ENCODE data around the gene CIRBP. TPM values are rescaled to one million over a fixed set of nuclear protein-coding genes. Genes with fewer than 3 reads are reported as not detected.

CIRBP gene
- total RNA-seq, 2 experiments from 2014 or later: 161 to 180 TPM

DNA sequence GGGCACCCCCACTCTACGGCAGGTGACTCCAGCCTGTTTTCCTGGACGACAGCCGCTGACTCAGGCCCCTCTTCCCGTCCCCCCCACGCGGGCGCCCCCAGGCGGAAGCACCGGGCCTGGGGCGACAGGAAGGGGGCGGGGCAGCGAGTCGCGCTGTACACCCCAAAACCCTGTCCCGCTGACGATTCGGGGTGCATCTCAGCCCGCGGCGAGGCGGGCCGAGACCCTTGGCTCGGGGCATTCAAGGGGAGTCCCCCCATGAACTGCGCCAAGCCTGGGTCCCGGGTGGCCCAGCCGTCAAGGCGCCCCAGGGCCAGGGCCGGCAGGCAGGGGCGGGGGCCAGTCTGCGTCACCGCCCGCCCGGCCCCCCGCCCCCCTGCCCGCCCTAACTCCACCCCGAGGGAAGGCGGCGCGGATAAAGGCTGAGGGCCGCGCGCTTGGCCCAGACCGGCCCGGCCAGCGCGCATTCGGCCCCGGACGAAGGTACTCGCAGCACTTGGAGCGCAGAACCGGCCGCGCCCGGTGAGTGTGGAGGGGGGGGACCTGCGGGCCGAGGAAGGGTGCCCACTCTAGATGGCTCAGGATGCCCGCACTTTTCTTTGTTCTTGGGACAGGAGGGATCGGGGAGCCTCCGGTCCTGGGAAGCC lies 20.9 kb upstream of the CIRBP start, which contains the start of gene MIDN:
MIDN (plus strand) TSS at position 445 of the 647 bp plus-strand sequence. CDS start 1,714 bp downstream, outside the sequence.
- POLR2A ChIA-PET: interaction anchor here (0.6 to 1.4 kb wide), 5 partner anchors 14 to 25 kb away, joined by 3 to 4 read pairs (median 3); no protein-coding TSS in a partner anchor

DNA sequence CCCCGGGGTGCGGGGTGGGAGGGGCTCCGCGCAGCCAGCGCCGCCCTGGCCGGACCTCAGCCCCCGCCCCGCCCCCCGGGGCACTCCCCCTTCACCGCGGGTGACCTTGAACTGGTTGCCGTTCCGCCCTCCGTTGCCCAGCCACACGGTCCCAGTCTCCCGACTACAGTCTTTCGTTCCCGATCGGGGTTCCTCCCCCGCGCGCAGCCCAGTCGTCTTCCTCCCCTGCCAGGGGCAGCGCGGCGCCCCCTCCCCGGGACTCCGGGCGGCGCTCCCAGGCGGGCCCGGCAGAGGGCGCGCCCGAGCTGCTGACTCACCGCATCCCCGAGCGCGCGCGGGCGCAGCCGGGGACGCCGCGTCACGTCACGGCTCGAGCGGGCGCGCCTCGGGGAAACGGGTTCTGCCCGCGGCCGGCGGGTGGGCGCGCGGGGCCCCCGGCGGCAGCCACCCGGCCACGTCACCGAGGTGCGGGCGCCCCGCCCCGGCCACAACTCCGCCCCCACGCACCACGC lies 20.3 kb upstream of the CIRBP start:
- DNase-seq (peak; percentile 81), ATAC-seq (peak; percentile 13)
- Mint-ChIP-seq H3K4me3 (peak overlapping the region; percentile 74), H3K27ac (peak overlapping the region; percentile 88), H3K27me3 (no peaks in the 10 kb centered on the region), H3K4me1 (ENCODE audit: low read depth) (peaks cover 11% of the 10 kb centered on the region), H3K9me3 (no peaks in the 10 kb centered on the region), H3K36me3 (ENCODE audit: low read depth) (peaks cover 26% of the 10 kb centered on the region)
- TF ChIP-seq, protein P1, sequence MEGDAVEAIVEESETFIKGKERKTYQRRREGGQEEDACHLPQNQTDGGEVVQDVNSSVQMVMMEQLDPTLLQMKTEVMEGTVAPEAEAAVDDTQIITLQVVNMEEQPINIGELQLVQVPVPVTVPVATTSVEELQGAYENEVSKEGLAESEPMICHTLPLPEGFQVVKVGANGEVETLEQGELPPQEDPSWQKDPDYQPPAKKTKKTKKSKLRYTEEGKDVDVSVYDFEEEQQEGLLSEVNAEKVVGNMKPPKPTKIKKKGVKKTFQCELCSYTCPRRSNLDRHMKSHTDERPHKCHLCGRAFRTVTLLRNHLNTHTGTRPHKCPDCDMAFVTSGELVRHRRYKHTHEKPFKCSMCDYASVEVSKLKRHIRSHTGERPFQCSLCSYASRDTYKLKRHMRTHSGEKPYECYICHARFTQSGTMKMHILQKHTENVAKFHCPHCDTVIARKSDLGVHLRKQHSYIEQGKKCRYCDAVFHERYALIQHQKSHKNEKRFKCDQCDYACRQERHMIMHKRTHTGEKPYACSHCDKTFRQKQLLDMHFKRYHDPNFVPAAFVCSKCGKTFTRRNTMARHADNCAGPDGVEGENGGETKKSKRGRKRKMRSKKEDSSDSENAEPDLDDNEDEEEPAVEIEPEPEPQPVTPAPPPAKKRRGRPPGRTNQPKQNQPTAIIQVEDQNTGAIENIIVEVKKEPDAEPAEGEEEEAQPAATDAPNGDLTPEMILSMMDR (IDR thresholded peaks at IDR 0.05): peak; percentile 96
- ChIA-PET CTCF (interaction anchor here (1.0 kb wide), 2 partner anchors 13 to 18 kb away, joined by 4 to 7 read pairs; no protein-coding TSS in a partner anchor), POLR2A (interaction anchor here (0.6 to 1.4 kb wide), 5 partner anchors 13 to 24 kb away, joined by 3 to 4 read pairs (median 3); no protein-coding TSS in a partner anchor)
- intact Hi-C loops (cut with micrococcal nuclease): loop anchor here (10.0 kb wide), 1 partner anchor 144 kb away; the partner anchor contains the start of gene GPX4

More for the DNA sequence above, 20.9 kb upstream of the CIRBP start, which contains the start of gene MIDN:
- CTCF ChIA-PET: interaction anchor here (1.0 kb wide), 2 partner anchors 14 to 18 kb away, joined by 4 to 7 read pairs; no protein-coding TSS in a partner anchor
- intact Hi-C loops (cut with micrococcal nuclease): loop anchor here (10.0 kb wide), 1 partner anchor 143 kb away; the partner anchor contains the start of gene GPX4
- peaks cover 11% of the 10 kb centered on the region for H3K4me1 Mint-ChIP-seq (ENCODE audit: low read depth)
- no peaks in the 10 kb centered on the region for H3K9me3 Mint-ChIP-seq
- peak within 1 kb of the TSS; percentile 74 for H3K4me3 Mint-ChIP-seq
- peak within 1 kb of the TSS; percentile 88 for H3K27ac Mint-ChIP-seq
- DNase-seq (peak; percentile 75), ATAC-seq (peak; percentile 5)
- H3K27me3 Mint-ChIP-seq: no peaks in the 10 kb centered on the region
- TF ChIP-seq, protein P1 (IDR thresholded peaks at IDR 0.05): no peak
- H3K36me3 Mint-ChIP-seq (ENCODE audit: low read depth): peaks cover 22% of the 10 kb centered on the region

DNA sequence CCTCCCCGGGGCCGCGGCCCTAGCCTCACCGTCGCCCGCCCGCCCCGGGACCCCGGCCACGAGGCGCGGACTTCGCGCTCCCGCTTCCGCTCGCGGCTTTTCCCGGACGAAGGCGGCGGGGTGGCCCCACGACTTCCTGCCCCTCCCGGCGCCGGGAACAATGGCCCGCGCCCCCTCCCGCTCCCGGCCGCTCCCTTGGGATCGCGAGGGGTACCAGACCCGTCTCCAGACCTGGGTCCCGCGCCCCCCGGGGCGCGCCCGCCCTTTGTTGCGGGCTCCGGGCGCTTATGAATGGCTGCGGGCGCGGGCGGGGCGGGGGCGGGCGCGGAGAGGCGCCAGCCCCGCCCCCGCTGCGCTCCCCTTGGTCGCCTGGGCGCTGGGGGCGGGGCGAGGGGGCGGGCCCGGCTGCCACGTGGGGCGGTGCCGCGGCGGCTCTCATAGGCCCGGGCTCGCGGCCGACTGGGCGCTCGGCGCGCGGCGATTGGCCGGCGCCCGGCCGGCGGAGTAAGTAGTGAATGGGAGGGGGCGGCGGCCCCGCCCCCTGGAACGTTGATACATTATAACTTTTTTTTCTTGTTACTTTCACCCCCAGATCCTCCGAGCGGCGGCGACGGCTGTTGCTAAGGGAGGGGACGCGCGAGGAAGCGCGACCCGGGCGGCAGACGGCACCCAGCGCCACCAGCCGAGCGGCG lies 19.7 kb upstream of the CIRBP start:
- H3K9me3 Mint-ChIP-seq: no peaks in the 10 kb centered on the region
- POLR2A ChIA-PET: interaction anchor here (0.5 to 1.4 kb wide), 7 partner anchors 12 to 233 kb away, joined by 3 to 5 read pairs (median 3); partner anchors contain the start of gene CIRBP
- TF ChIP-seq, protein P1 (IDR thresholded peaks at IDR 0.05): no peak
- peaks cover 28% of the 10 kb centered on the region for H3K36me3 Mint-ChIP-seq (ENCODE audit: low read depth)
- ATAC-seq (peak; percentile 40), DNase-seq (peak; percentile 95)
- peak overlapping the region; percentile 75 for H3K27ac Mint-ChIP-seq
- H3K4me1 Mint-ChIP-seq (ENCODE audit: low read depth): peaks cover 10% of the 10 kb centered on the region
- H3K4me3 Mint-ChIP-seq: peak overlapping the region; percentile 73
- H3K27me3 Mint-ChIP-seq: no peaks in the 10 kb centered on the region
- CTCF ChIA-PET: interaction anchor here (1.0 kb wide), 2 partner anchors 13 to 17 kb away, joined by 4 to 7 read pairs; no protein-coding TSS in a partner anchor
- intact Hi-C loops (cut with micrococcal nuclease): loop anchor here (10.0 kb wide), 1 partner anchor 145 kb away; the partner anchor contains the start of gene GPX4

DNA sequence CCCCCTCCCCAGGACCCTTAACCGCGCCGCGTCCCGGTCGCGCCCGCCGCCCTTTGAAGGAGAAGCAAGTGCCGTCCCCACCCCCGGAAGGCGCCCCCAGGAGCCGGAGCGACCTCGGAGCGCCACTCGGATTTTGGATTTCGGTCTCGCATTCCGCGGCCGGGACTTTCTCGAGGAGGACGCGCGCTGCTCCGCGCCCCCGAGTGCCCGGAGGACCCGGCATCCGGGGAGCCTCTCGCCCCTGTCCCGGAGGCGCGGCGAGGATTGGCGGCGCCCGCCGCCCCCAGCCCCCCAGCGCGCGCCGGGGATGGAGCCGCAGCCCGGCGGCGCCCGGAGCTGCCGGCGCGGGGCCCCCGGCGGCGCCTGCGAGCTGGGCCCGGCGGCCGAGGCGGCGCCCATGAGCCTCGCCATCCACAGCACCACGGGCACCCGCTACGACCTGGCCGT lies 19.1 kb upstream of the CIRBP start:
- Mint-ChIP-seq H3K4me1 (ENCODE audit: low read depth) (peaks cover 13% of the 10 kb centered on the region), H3K9me3 (no peaks in the 10 kb centered on the region), H3K27me3 (no peaks in the 10 kb centered on the region), H3K27ac (peak overlapping the region; percentile 75), H3K4me3 (peak overlapping the region; percentile 73), H3K36me3 (ENCODE audit: low read depth) (peaks cover 32% of the 10 kb centered on the region)
- intact Hi-C loops (cut with micrococcal nuclease): loop anchor here (10.0 kb wide), 1 partner anchor 145 kb away; the partner anchor contains the start of gene GPX4
- ChIA-PET POLR2A (interaction anchor here (0.5 to 1.0 kb wide), 4 partner anchors 13 to 233 kb away, joined by 3 to 5 read pairs (median 4); partner anchors contain the start of gene CIRBP), CTCF (no interaction called here)
- ATAC-seq: no peak
- no peak for DNase-seq
- TF ChIP-seq, protein P1 (IDR thresholded peaks at IDR 0.05): no peak
